CD4-positive, alpha-beta memory T cell (primary cell): Measurements from ENCODE around the gene LSM11. TPM values are rescaled to one million over a fixed set of nuclear protein-coding genes. Genes with fewer than 3 reads are reported as not detected.
"Not testable (repeated sequence)": the region's sequence is repeated elsewhere in the genome, so short reads cannot be mapped to it uniquely, and the experiment has no call there.

Source experiments
- CTCF ChIA-PET: fragments of 350-600 bp; sonication (Branson Sonifier 250); formaldehyde crosslinking; loops from one replicate; lab custom pipeline; 2021; ENCODE audit warnings: inconsistent platforms; ENCODE audit not compliant: partially characterized antibody; lab: Charles Lee
- POLR2A ChIA-PET: fragments of 350-600 bp; sonication (Branson Sonifier 250); formaldehyde crosslinking; loops from one replicate; lab custom pipeline; 2021; ENCODE audit not compliant: partially characterized antibody; lab: Charles Lee
- DNase-seq, 5 donors: peaks; one replicate each; pipeline versions ENCODE4 v3.0.0 to v3.0.0-alpha.2; 2020 to 2022; ENCODE audit warnings: mixed read lengths in 1 of 5
- H3K27ac ChIP-seq: one replicate; pipeline ENCODE4 v1.7.0; 2013; ENCODE audit warnings: low read depth, low read length
- H3K27me3 ChIP-seq: 2 replicates; pipeline ENCODE4 v1.7.0; 2013; ENCODE audit warnings: mild to moderate bottlenecking, low read length, moderate library complexity; ENCODE audit not compliant: insufficient read depth
- H3K36me3 ChIP-seq: 2 replicates; pipeline ENCODE4 v1.7.0; 2013; ENCODE audit warnings: mild to moderate bottlenecking, low read length, moderate library complexity; ENCODE audit not compliant: insufficient read depth
- H3K4me1 ChIP-seq: 2 replicates; pipeline ENCODE4 v1.7.0; 2013; ENCODE audit warnings: mild to moderate bottlenecking, low read length, moderate library complexity; ENCODE audit not compliant: insufficient read depth
- H3K4me3 ChIP-seq, 2 donors: one replicate each; pipeline ENCODE4 v1.7.0; 2013; ENCODE audit warnings: low read length in 2 of 2, mild to moderate bottlenecking in 1 of 2
- H3K9me3 ChIP-seq, 2 donors: one replicate each; pipeline ENCODE4 v1.7.0; 2013; ENCODE audit warnings: low read length in 2 of 2, control low read depth in 1 of 2; ENCODE audit not compliant: control insufficient read depth in 1 of 2
- H3K27ac Mint-ChIP-seq, 7 donors: one replicate each; pipeline ENCODE4 v1.8.0; 2020 to 2021; ENCODE audit warnings: mixed read lengths in 7 of 7, mild to moderate bottlenecking in 6 of 7, inconsistent platforms in 3 of 7, moderate library complexity in 3 of 7
- H3K27me3 Mint-ChIP-seq, 2 donors: one replicate each; pipeline ENCODE4 v1.8.0; 2020 to 2021; ENCODE audit warnings: mixed read lengths in 2 of 2
- H3K36me3 Mint-ChIP-seq, 2 donors: one replicate each; pipeline ENCODE4 v1.8.0; 2020 to 2021; ENCODE audit warnings: mixed read lengths in 2 of 2, inconsistent platforms in 1 of 2, mild to moderate bottlenecking in 1 of 2
- H3K4me1 Mint-ChIP-seq, 4 donors: one replicate each; pipeline ENCODE4 v1.8.0; 2020 to 2021; ENCODE audit warnings: mixed read lengths in 4 of 4, mild to moderate bottlenecking in 1 of 4
- H3K4me3 Mint-ChIP-seq, 8 donors: one replicate each; pipeline ENCODE4 v1.8.0; 2020 to 2021; ENCODE audit warnings: mixed read lengths in 8 of 8, mild to moderate bottlenecking in 7 of 8, moderate library complexity in 6 of 8, inconsistent platforms in 3 of 8
- H3K9me3 Mint-ChIP-seq, 8 donors: one replicate each; pipeline ENCODE4 v1.8.0; 2020 to 2021; ENCODE audit warnings: mixed read lengths in 8 of 8, mild to moderate bottlenecking in 5 of 8, inconsistent platforms in 3 of 8, moderate library complexity in 1 of 8
- intact Hi-C: fragments of 100-400 bp; cut with micrococcal nuclease; formaldehyde crosslinking; loops from one replicate; pipeline ENCODE4 v1.15.1; 2023
- polyA plus RNA-seq, 2 donors: library from polyadenylated mRNA; unstranded; fragments of 300-500 nt; fragmentation: Illumina TruSeq; gene quantifications; one replicate each; pipeline ENCODE4 v1.2.3, GENCODE V29; 2021
- total RNA-seq, 2 experiments: library from RNA; stranded (reverse); gene quantifications; one replicate each; pipeline ENCODE4 v1.2.3, GENCODE V29; 2021

The LSM11 gene
- total and polyA plus RNA-seq, 4 experiments from 2014 or later, result 0.57 to 4.8 (median 2.7) TPM

GRCh38 chr5:157722895-157723294 lies 20.6 kb upstream of the LSM11 start:
- CTCF ChIA-PET, result interaction anchor here (1.1 to 7.8 kb wide), 2 partner anchors 290 to 292 kb away, joined by 3 to 137 read pairs; no protein-coding TSS in a partner anchor
- DNase-seq, H3K4me3 ChIP-seq, H3K9me3 ChIP-seq, H3K36me3 ChIP-seq, H3K27ac ChIP-seq, POLR2A ChIA-PET, H3K9me3 Mint-ChIP-seq, H3K27ac Mint-ChIP-seq, H3K27me3 ChIP-seq, H3K27me3 Mint-ChIP-seq, H3K36me3 Mint-ChIP-seq, H3K4me3 Mint-ChIP-seq, intact Hi-C loops: not testable (repeated sequence)
- H3K4me1 Mint-ChIP-seq, result peaks cover 7 to 18% (median 11%) of the 10 kb centered on the region in 4 donors
- peaks cover 10% of the 10 kb centered on the region for H3K4me1 ChIP-seq

- CTCF ChIA-PET, POLR2A ChIA-PET, H3K27ac Mint-ChIP-seq: not testable (repeated sequence)
These were observed 16.9 kb upstream of the LSM11 start for GRCh38 chr5:157726607-157727006.

GRCh38 chr5:157727858-157728257 lies 15.7 kb upstream of the LSM11 start:
- H3K9me3 Mint-ChIP-seq, DNase-seq, H3K9me3 ChIP-seq, POLR2A ChIA-PET, H3K36me3 Mint-ChIP-seq, H3K4me3 ChIP-seq, H3K4me3 Mint-ChIP-seq, H3K27me3 ChIP-seq, H3K27me3 Mint-ChIP-seq, H3K27ac ChIP-seq, intact Hi-C loops, H3K36me3 ChIP-seq, H3K4me1 ChIP-seq: not testable (repeated sequence)
- peak overlapping the region in 1 of 7 donors; percentile 37 for H3K27ac Mint-ChIP-seq
- CTCF ChIA-PET, result interaction anchor here (1.0 to 6.0 kb wide), 2 partner anchors 10 to 15 kb away, joined by 3 to 33 read pairs; partner anchors contain the start of gene LSM11
- H3K4me1 Mint-ChIP-seq, result peaks cover 11 to 22% (median 17%) of the 10 kb centered on the region in 4 donors

More at GRCh38 chr5:157726607-157727006, 16.9 kb upstream of the LSM11 start:
- H3K4me3 ChIP-seq, H3K4me1 ChIP-seq, intact Hi-C loops, H3K36me3 ChIP-seq, H3K9me3 ChIP-seq, H3K27ac ChIP-seq, H3K4me3 Mint-ChIP-seq, H3K36me3 Mint-ChIP-seq, H3K27me3 ChIP-seq, H3K9me3 Mint-ChIP-seq, DNase-seq, H3K27me3 Mint-ChIP-seq: not testable (repeated sequence)
- H3K4me1 Mint-ChIP-seq, result peaks cover 4 to 17% (median 9%) of the 10 kb centered on the region in 4 donors

- no peaks in the 10 kb centered on the region for H3K9me3 ChIP-seq
- no peak for DNase-seq
- H3K4me1 ChIP-seq, result peaks cover 10% of the 10 kb centered on the region
- H3K27ac ChIP-seq, result no peak overlapping the region
- POLR2A ChIA-PET, result interaction anchor here (2.3 kb wide), 1 partner anchor 14 kb away, joined by 31 read pairs; the partner anchor contains the start of gene LSM11
- H3K4me1 Mint-ChIP-seq, result peaks cover 11 to 24% (median 18%) of the 10 kb centered on the region in 4 donors
- H3K4me3 Mint-ChIP-seq, result peak overlapping the region in 1 of 8 donors; percentile 46
- intact Hi-C loops, result no loop called here
- no peaks in the 10 kb centered on the region for H3K36me3 ChIP-seq
- no peaks in the 10 kb centered on the region for H3K27me3 Mint-ChIP-seq
- CTCF ChIA-PET, result interaction anchor here (2.2 to 6.0 kb wide), 3 partner anchors 9 to 14 kb away, joined by 7 to 34 read pairs (median 33); partner anchors contain the start of gene LSM11
- no peaks in the 10 kb centered on the region for H3K9me3 Mint-ChIP-seq
- H3K4me3 ChIP-seq, result no peak overlapping the region
- no peaks in the 10 kb centered on the region for H3K27me3 ChIP-seq
- H3K36me3 Mint-ChIP-seq, result peaks cover 4 to 13% of the 10 kb centered on the region in 2 donors
- H3K27ac Mint-ChIP-seq, result peak overlapping the region in 2 of 7 donors; percentile 57 to 98
These were observed 13.7 kb upstream of the LSM11 start for GRCh38 chr5:157729858-157730257.

GRCh38 chr5:157730900-157731271 lies 12.6 kb upstream of the LSM11 start:
- Histone ChIP-seq H3K27me3 (no peaks in the 10 kb centered on the region), H3K4me1 (peaks cover 10% of the 10 kb centered on the region), H3K9me3 (no peaks in the 10 kb centered on the region), H3K36me3 (peaks cover 1% of the 10 kb centered on the region), H3K4me3 (peak overlapping the region; percentile 79 to 90), H3K27ac (peak overlapping the region; percentile 82)
- ChIA-PET CTCF (interaction anchor here (0.8 to 6.0 kb wide), 6 partner anchors 10 to 300 kb away, joined by 3 to 34 read pairs (median 5); partner anchors contain the start of gene LSM11), POLR2A (interaction anchor here (0.6 to 2.3 kb wide), 10 partner anchors 13 to 588 kb away, joined by 3 to 31 read pairs (median 4); partner anchors contain the start of genes LSM11, MED7 and SOX30)
- peak overlapping the region; percentile 94 to 99 (median 97) for H3K27ac Mint-ChIP-seq
- DNase-seq, result no peak
- H3K4me1 Mint-ChIP-seq, result peaks cover 11 to 24% (median 18%) of the 10 kb centered on the region in 4 donors
- peak overlapping the region; percentile 94 to 100 (median 98) for H3K4me3 Mint-ChIP-seq
- no peaks in the 10 kb centered on the region for H3K27me3 Mint-ChIP-seq
- H3K9me3 Mint-ChIP-seq, result no peaks in the 10 kb centered on the region
- peaks cover 4 to 15% of the 10 kb centered on the region in 2 donors for H3K36me3 Mint-ChIP-seq
- intact Hi-C loops, result loop anchor here (1.0 kb wide), 2 partner anchors 12 to 128 kb away; partner anchors contain the start of genes CLINT1 and LSM11

GRCh38 chr5:157731272-157732129 lies 12.0 kb upstream of the LSM11 start, which contains the start of gene THG1L:
THG1L (plus strand) TSS chr5:157731420; CDS start chr5:157731441, 21 bp downstream.
- H3K9me3 Mint-ChIP-seq, result no peaks in the 10 kb centered on the region
- H3K4me3 ChIP-seq, result peak within 1 kb of the TSS; percentile 79 to 90
- intact Hi-C loops, result loop anchor here (1.0 kb wide), 2 partner anchors 12 to 128 kb away; partner anchors contain the start of genes CLINT1 and LSM11
- no peaks in the 10 kb centered on the region for H3K27me3 Mint-ChIP-seq
- peak within 1 kb of the TSS; percentile 94 to 99 (median 97) for H3K27ac Mint-ChIP-seq
- peak within 1 kb of the TSS; percentile 82 for H3K27ac ChIP-seq
- H3K4me1 ChIP-seq, result peaks cover 10% of the 10 kb centered on the region
- peaks cover 11 to 24% (median 18%) of the 10 kb centered on the region in 4 donors for H3K4me1 Mint-ChIP-seq
- peaks cover 4% of the 10 kb centered on the region for H3K36me3 ChIP-seq
- H3K4me3 Mint-ChIP-seq, result peak within 1 kb of the TSS; percentile 94 to 100 (median 98)
- peaks cover 5 to 19% of the 10 kb centered on the region in 2 donors for H3K36me3 Mint-ChIP-seq
- H3K27me3 ChIP-seq, result no peaks in the 10 kb centered on the region
- DNase-seq, result peak; percentile 95 to 98 (median 96)
- POLR2A ChIA-PET, result interaction anchor here (0.9 to 2.3 kb wide), 8 partner anchors 12 to 588 kb away, joined by 3 to 31 read pairs (median 4); partner anchors contain the start of genes LSM11, MED7 and SOX30
- CTCF ChIA-PET, result interaction anchor here (0.6 to 6.0 kb wide), 6 partner anchors 11 to 291 kb away, joined by 3 to 34 read pairs (median 5); partner anchors contain the start of gene LSM11
- H3K9me3 ChIP-seq, result no peaks in the 10 kb centered on the region
